H1 (cell line): ENCODE data around the gene MEF2D. TPM values are rescaled to one million over a fixed set of nuclear protein-coding genes. Genes with fewer than 3 reads are reported as not detected.
A peak's percentile ranks its signal among the peaks of the same experiment; 100 is the strongest.

Experiments
- CTCF ChIA-PET: fragments of 300-600 bp; sonication (Branson Sonifier 250); formaldehyde crosslinking; loops from one replicate; lab custom pipeline; 2021; ENCODE audit not compliant: partially characterized antibody; lab: Charles Lee
- POLR2A ChIA-PET: fragments of 300-600 bp; sonication (Branson Sonifier 250); formaldehyde crosslinking; loops from one replicate; lab custom pipeline; 2021; ENCODE audit warnings: inconsistent platforms; ENCODE audit not compliant: partially characterized antibody; lab: Charles Lee
- DNase-seq, 2 experiments: peaks; one replicate each; pipeline versions ENCODE4 v3.0.0 to v3.0.0-alpha.2; 2010 to 2022; ENCODE audit warnings: low spot score in 2 of 2, low read depth in 1 of 2, mixed read lengths in 1 of 2
- FAIRE-seq: peaks from 2 replicates; lab custom pipeline; 2011; peaks lifted over from hg19 to GRCh38; lab: Jason Lieb, UNC
- H2AFZ ChIP-seq: 2 replicates; pipeline ENCODE4 v1.8.1; 2012; ENCODE audit warnings: low read length, inconsistent platforms
- H2AK5ac ChIP-seq: 2 replicates; pipeline ENCODE4 v1.6.1; 2013; ENCODE audit warnings: low read depth, low read length
- H2BK120ac ChIP-seq: replicated peaks from 2 replicates; pipeline ENCODE3; 2013; ENCODE audit warnings: low read depth, low read length, inconsistent platforms
- H2BK12ac ChIP-seq: 2 replicates; pipeline ENCODE4 v1.6.1; 2013; ENCODE audit warnings: low read depth, low read length
- H2BK15ac ChIP-seq: 2 replicates; pipeline ENCODE4 v1.6.1; 2013; ENCODE audit warnings: low read length
- H2BK20ac ChIP-seq: 2 replicates; pipeline ENCODE4 v1.6.1; 2013; ENCODE audit warnings: low read length
- H2BK5ac ChIP-seq: 2 replicates; pipeline ENCODE4 v1.6.1; 2013; ENCODE audit warnings: low read depth, low read length
- H3K14ac ChIP-seq: 2 replicates; pipeline ENCODE4 v1.6.1; 2013; ENCODE audit warnings: inconsistent platforms; ENCODE audit not compliant: insufficient read length
- H3K18ac ChIP-seq: 2 replicates; pipeline ENCODE4 v1.6.1; 2013; ENCODE audit warnings: low read length; ENCODE audit errors: extremely low read depth
- H3K23ac ChIP-seq: 2 replicates; pipeline ENCODE4 v1.6.1; 2013; ENCODE audit warnings: inconsistent platforms; ENCODE audit not compliant: insufficient read length
- H3K23me2 ChIP-seq: 2 replicates; pipeline ENCODE4 v1.6.1; 2013; ENCODE audit warnings: low read depth, low read length
- H3K27ac ChIP-seq: 2 replicates; pipeline ENCODE4 v1.6.1; 2011; ENCODE audit warnings: low read depth, low read length, inconsistent platforms
- H3K27me3 ChIP-seq, 4 experiments: replicated peaks in 1 of 4; 1 replicate in 1 of 4; 2 replicates in 3 of 4; pipeline versions ENCODE4 v1.6.1 to v1.8.1; 2011 to 2013; ENCODE audit warnings: low read length in 3 of 4, mild to moderate bottlenecking in 3 of 4, inconsistent platforms in 2 of 4, mixed read lengths in 2 of 4, moderate library complexity in 1 of 4; ENCODE audit not compliant: control insufficient read depth in 3 of 4, insufficient read depth in 3 of 4; ENCODE audit errors: extremely low read depth in 1 of 4
- H3K36me3 ChIP-seq, 4 experiments: 2 replicates each; pipeline versions ENCODE4 v1.6.1 to v1.8.1; 2011 to 2013; ENCODE audit warnings: mild to moderate bottlenecking in 4 of 4, low read length in 3 of 4, moderate library complexity in 2 of 4, control low read depth in 1 of 4, inconsistent platforms in 1 of 4; ENCODE audit not compliant: insufficient read depth in 4 of 4, control insufficient read depth in 2 of 4
- H3K4ac ChIP-seq: replicated peaks from 2 replicates; pipeline ENCODE3; 2013; ENCODE audit warnings: low read length, low read depth, mixed read lengths, inconsistent platforms; ENCODE audit not compliant: insufficient read length
- H3K4me1 ChIP-seq, 4 experiments: replicated peaks in 1 of 4; 1 replicate in 1 of 4; 2 replicates in 3 of 4; pipeline versions ENCODE4 v1.6.1 to v1.8.1; 2011 to 2013; ENCODE audit warnings: low read length in 3 of 4, inconsistent platforms in 2 of 4, mixed read lengths in 1 of 4; ENCODE audit not compliant: insufficient read depth in 4 of 4, control insufficient read depth in 3 of 4
- H3K4me2 ChIP-seq, 2 experiments: 2 replicates each; pipeline versions ENCODE4 v1.6.1 to v1.8.1; 2011 to 2013; ENCODE audit warnings: low read depth in 2 of 2, low read length in 2 of 2, control low read depth in 1 of 2, inconsistent platforms in 1 of 2, mild to moderate bottlenecking in 1 of 2; ENCODE audit not compliant: insufficient read depth in 1 of 2
- H3K4me3 ChIP-seq, 4 experiments: fragments of 200-600, 300-600 bp in 1 of 4; sonication (generic), shearing (Covaris generic), sonication (Bioruptor Twin) in 1 of 4; 2 replicates each; pipeline versions ENCODE4 v1.5.1 to v1.8.1; 2011 to 2016; ENCODE audit warnings: low read length in 4 of 4, low read depth in 3 of 4, control low read depth in 2 of 4, inconsistent platforms in 2 of 4, mild to moderate bottlenecking in 2 of 4, mixed read lengths in 1 of 4, moderate library complexity in 1 of 4; ENCODE audit not compliant: insufficient read depth in 2 of 4; ENCODE audit errors: extremely low read depth in 1 of 4
- H3K56ac ChIP-seq: replicated peaks from 2 replicates; pipeline ENCODE3; 2013; ENCODE audit warnings: low read depth, mild to moderate bottlenecking, mixed read lengths, low read length, inconsistent platforms; ENCODE audit not compliant: insufficient read length
- H3K79me1 ChIP-seq: 2 replicates; pipeline ENCODE4 v1.6.1; 2013; ENCODE audit warnings: low read depth, low read length, control low read depth
- H3K79me2 ChIP-seq, 2 experiments: 2 replicates each; pipeline versions ENCODE4 v1.6.1 to v1.8.1; 2012 to 2013; ENCODE audit warnings: low read length in 2 of 2, mild to moderate bottlenecking in 2 of 2, inconsistent platforms in 1 of 2; ENCODE audit not compliant: insufficient read depth in 2 of 2, control insufficient read depth in 1 of 2
- H3K9ac ChIP-seq, 4 experiments: replicated peaks in 1 of 4; 1 replicate in 1 of 4; 2 replicates in 3 of 4; pipeline versions ENCODE4 v1.6.1 to v1.8.1; 2011 to 2013; ENCODE audit warnings: low read depth in 3 of 4, low read length in 3 of 4, control low read depth in 2 of 4, mild to moderate bottlenecking in 2 of 4, moderate library complexity in 2 of 4, inconsistent platforms in 1 of 4; ENCODE audit errors: extremely low read depth in 1 of 4
- H3K9me3 ChIP-seq, 2 experiments: 2 replicates each; pipeline versions ENCODE4 v1.6.1 to v1.8.1; 2012 to 2013; ENCODE audit warnings: mild to moderate bottlenecking in 2 of 2, moderate library complexity in 2 of 2, control low read depth in 1 of 2, inconsistent platforms in 1 of 2, low read depth in 1 of 2, low read length in 1 of 2, mixed read lengths in 1 of 2; ENCODE audit not compliant: insufficient read depth in 2 of 2
- H4K20me1 ChIP-seq, 2 experiments: replicated peaks in 1 of 2; 2 replicates each; pipeline versions ENCODE3 to v1.8.1; 2011 to 2013; ENCODE audit warnings: inconsistent platforms in 2 of 2, low read length in 2 of 2, mild to moderate bottlenecking in 1 of 2; ENCODE audit not compliant: insufficient read depth in 2 of 2, control insufficient read depth in 1 of 2
- H4K5ac ChIP-seq: 2 replicates; pipeline ENCODE4 v1.6.1; 2013; ENCODE audit warnings: low read length, low read depth, mixed read lengths, inconsistent platforms; ENCODE audit not compliant: insufficient read length
- H4K8ac ChIP-seq: 2 replicates; pipeline ENCODE4 v1.8.0; 2013; ENCODE audit warnings: mild to moderate bottlenecking, moderate library complexity, low read length, inconsistent platforms; ENCODE audit not compliant: insufficient read depth; ENCODE audit errors: extremely low read depth
- H4K91ac ChIP-seq: replicated peaks from 2 replicates; pipeline ENCODE3; 2013; ENCODE audit warnings: low read length, mixed read lengths, inconsistent platforms; ENCODE audit not compliant: insufficient read length
- CBX5 ChIP-seq: fragments of 300-800, 300-1000 bp; sonication (generic); IDR thresholded peaks from 2 replicates; pipeline ENCODE4 v1.7.1; 2016; ENCODE audit warnings: antibody characterized with exemption, low read length, low read depth
- KDM4A ChIP-seq: IDR thresholded peaks from one replicate; pipeline ENCODE4 v1.7.1; 2012; ENCODE audit warnings: low read depth, mild to moderate bottlenecking, moderate library complexity, low read length, inconsistent platforms; ENCODE audit not compliant: severe bottlenecking
- PHF8 ChIP-seq: fragments of 200-600 bp; sonication (generic); conservative IDR thresholded peaks from 2 replicates; pipeline ENCODE4 v1.7.1; 2012; ENCODE audit warnings: low read depth, mild to moderate bottlenecking, inconsistent platforms, low read length, moderate library complexity
- POLR2A ChIP-seq, 2 experiments: IDR thresholded peaks; 1 replicate in 1 of 2; 2 replicates in 1 of 2; pipeline ENCODE4 v1.6.1; 2011; ENCODE audit warnings: low read depth in 2 of 2, low read length in 2 of 2, mild to moderate bottlenecking in 2 of 2; ENCODE audit errors: control extremely low read depth in 1 of 2
- POLR2AphosphoS5 ChIP-seq: IDR thresholded peaks from 2 replicates; pipeline ENCODE4 v1.6.1; 2011; ENCODE audit warnings: low read depth, low read length
- SRF ChIP-seq: IDR thresholded peaks from 2 replicates; pipeline ENCODE4 v1.6.1; 2011; ENCODE audit warnings: mild to moderate bottlenecking, low read depth, low read length, moderate library complexity
- TAF1 ChIP-seq: IDR thresholded peaks from 2 replicates; pipeline ENCODE4 v1.6.1; 2011; ENCODE audit warnings: mild to moderate bottlenecking, low read depth, low read length
- TBP ChIP-seq: IDR thresholded peaks from 2 replicates; pipeline ENCODE4 v1.6.1; 2011; ENCODE audit warnings: low read depth, low read length, improper control_type of control experiment
- WGBS, 2 experiments: shearing (Covaris generic) in 1 of 2; methylation state at CpG; one replicate each; pipeline versions ENCODE4 v1.1.6 to v1.1.7; 2013 to 2015; ENCODE audit warnings: low lambda C conversion rate in 2 of 2, mixed read lengths in 2 of 2, inconsistent platforms in 1 of 2, low coverage in 1 of 2, missing lambda C conversion rate in 1 of 2; ENCODE audit not compliant: insufficient replicate concordance in 2 of 2, insufficient coverage in 1 of 2, insufficient read length in 1 of 2; ENCODE audit errors: extremely low coverage in 1 of 2, missing lambda C conversion rate in 1 of 2; 5-methylcytosine and 5-hydroxymethylcytosine counted together
- long read RNA-seq, 2 experiments: library from RNA in 1 of 2; library from capped mRNA in 1 of 2; stranded (forward); transcript quantifications; one replicate each; pipeline ENCODE4 v2.0.0, GENCODE V29; 2021; ENCODE audit warnings: inconsistent platforms in 1 of 2
- polyA minus RNA-seq, 3 experiments: library from RNA; depleted of rRNA, polyadenylated mRNA; stranded (reverse); fragments of >200 nt; gene quantifications; 1 replicate in 2 of 3; 2 replicates in 1 of 3; pipeline ENCODE4 v1.2.3, GENCODE V29; 2011
- polyA plus RNA-seq, 7 experiments: library from polyadenylated mRNA; depleted of rRNA in 3 of 7; stranded (reverse) in 5 of 7; unstranded in 2 of 7; fragments of >200 nt in 5 of 7; fragments of 200-250 nt in 2 of 7; gene quantifications; 1 replicate in 5 of 7; 2 replicates in 1 of 7; 4 replicates in 1 of 7; pipeline versions ENCODE4 v1.2.1 to v1.2.3, GENCODE V29; 2011 to 2013; ENCODE audit warnings: missing spikeins in 2 of 7, mixed read lengths in 2 of 7
- total RNA-seq: library from RNA; stranded (reverse); fragmentation: NEBNext Ultra II Directional; extraction: Animal tissue kit (Norgen Biotek cat#: 25700); gene quantifications from 2 replicates; pipeline ENCODE4 v1.2.1, GENCODE V29; 2021

MEF2D gene
- total RNA-seq, result 17.3 and 19.5 TPM in 2 replicates
- 20.3 and 44.4 TPM in 2 replicates for polyA plus RNA-seq (2011; rRNA removed)
- 12.4 TPM for polyA plus RNA-seq (2011; cell fraction: cytosol; rRNA removed)
- polyA plus RNA-seq (2011; cell fraction: nucleus; rRNA removed), result 19.5 TPM
- polyA plus RNA-seq (2012, experiment 1 of 2), result 10.3 to 14.6 TPM (median 12.8 TPM) in 4 replicates
- polyA plus RNA-seq (2012, experiment 2 of 2), result 8.1 TPM
- 9.1 TPM for polyA plus RNA-seq (2013, experiment 1 of 2)
- polyA plus RNA-seq (2013, experiment 2 of 2), result 8.8 TPM
- polyA minus RNA-seq (2011; rRNA and poly(A)+ RNA removed), result 6.7 and 7.7 TPM in 2 replicates
- polyA minus RNA-seq (2011; cell fraction: cytosol; rRNA and poly(A)+ RNA removed), result 14.5 TPM
- 9.3 TPM for polyA minus RNA-seq (2011; cell fraction: nucleus; rRNA and poly(A)+ RNA removed)
- long read RNA-seq, experiment 1, partial matches to known transcripts, result 5 of 14 reads
- long read RNA-seq, experiment 1, other reads (novel, unspliced or antisense), result 9 of 14 reads
- long read RNA-seq, experiment 2, result 0 reads

DNA sequence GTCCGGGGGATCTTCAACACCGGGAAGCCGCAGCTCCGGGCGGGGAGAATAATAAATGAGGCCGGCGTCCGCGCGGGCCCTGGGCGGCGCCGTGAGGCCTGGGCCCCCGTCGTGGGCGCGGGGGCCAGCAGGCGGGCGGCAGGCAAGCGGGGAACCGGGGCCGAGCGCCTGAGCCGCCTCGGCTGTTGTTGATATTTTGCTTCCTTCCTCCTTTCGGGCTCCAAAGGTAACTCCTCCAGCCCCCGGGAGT, at the start of gene MEF2D:
Gene MEF2D, minus strand, starts transcription at position 233 of the 250 bp plus-strand sequence. CDS start 17,483 bp downstream, outside the sequence.
- Histone ChIP-seq H3K18ac (peak within 1 kb of the TSS; percentile 84), H4K8ac (peak within 1 kb of the TSS; percentile 93), H2AK5ac (peak within 1 kb of the TSS; percentile 94; the same call in 1 of the 2 replicates), H3K4me2 (peak within 1 kb of the TSS; percentile 90 to 98), H4K91ac (peak within 1 kb of the TSS; percentile 76), H3K4me3 (peak within 1 kb of the TSS; percentile 74 to 96 (median 83)), H3K56ac (no peak within 1 kb of the TSS), H3K14ac (no peak within 1 kb of the TSS), H2BK5ac (peak within 1 kb of the TSS; percentile 78; the same call in 1 of the 2 replicates), H2AFZ (no peak within 1 kb of the TSS), H3K4me1 (peaks cover 39 to 54% (median 43%) of the 10 kb centered on the region in 4 experiments), H3K27ac (peak within 1 kb of the TSS; percentile 88), H3K23ac (no peak within 1 kb of the TSS), H2BK20ac (0 out of 2 replicates have a peak within 1 kb of the TSS, but pooled peaks have one; percentile 80), H2BK120ac (no peak within 1 kb of the TSS), H3K27me3 (no peaks in the 10 kb centered on the region; a peak in 1 of 7 replicates), H3K36me3 (no peaks in the 10 kb centered on the region), H3K79me2 (peaks cover 12 to 42% of the 10 kb centered on the region in 2 experiments), H3K9ac (peak within 1 kb of the TSS; percentile 42 to 67 (median 60)), H4K5ac (peak within 1 kb of the TSS; percentile 8), H3K9me3 (no peaks in the 10 kb centered on the region), H3K23me2 (peaks cover 23% of the 10 kb centered on the region), H2BK12ac (peak within 1 kb of the TSS; percentile 98), H2BK15ac (peak within 1 kb of the TSS; percentile 98; the same call in 1 of the 2 replicates), H3K4ac (no peak within 1 kb of the TSS), H3K79me1 (peaks cover 30% of the 10 kb centered on the region), H4K20me1 (peaks cover 0 to 4% of the 10 kb centered on the region in 2 experiments)
- DNase-seq (no peak), FAIRE-seq (no peak)
- TF ChIP-seq POLR2A (IDR thresholded peaks at IDR 0.05; ENCODE audit: control extremely low read depth in 1 of 2, low read depth in 2 of 2, low read length in 2 of 2), result peak in 1 of 2 experiments; percentile 37; a peak in 2 of 3 replicates
- no peak for TF ChIP-seq SRF
- TF ChIP-seq TBP, result no peak
- TF ChIP-seq PHF8, result peak; percentile 37; the same call in 1 of the 2 replicates
- TF ChIP-seq KDM4A, result peak; percentile 40
- TF ChIP-seq CBX5, result no peak
- peak; percentile 21; the same call in 1 of the 2 replicates for TF ChIP-seq POLR2AphosphoS5
- TF ChIP-seq TAF1, result peak; percentile 72; the same call in 1 of the 2 replicates
- ChIA-PET POLR2A (interaction anchor here (0.8 to 9.6 kb wide), 9 partner anchors 9 to 93 kb away, joined by 3 to 166 read pairs (median 7); partner anchors contain the start of gene NAXE), CTCF (interaction anchor here (0.6 to 17.4 kb wide), 16 partner anchors 10 to 147 kb away, joined by 3 to 236 read pairs (median 4); no protein-coding TSS in a partner anchor)
- 6% methylated on average over 17 of the region's 27 CpGs; no CpG with 5 or more reads in 1 of the 2 experiments for WGBS, 2 experiments
